Activated CD8-positive, alpha-beta memory T cell treated with anti-CD3 and anti-CD28 coated beads for 1 hour (primary cell): ENCODE results near the gene TIA1.
A peak's percentile ranks its signal among the peaks of the same experiment; 100 is the strongest.
"Not testable (repeated sequence)": the region's sequence is repeated elsewhere in the genome, so short reads cannot be mapped to it uniquely, and the experiment has no call there.

Experiments used
- DNase-seq, 2 donors: peaks; one replicate each; pipeline ENCODE4 v3.0.0-alpha.2; 2020; ENCODE audit warnings: low read depth in 1 of 2; ENCODE audit errors: extremely low read depth in 1 of 2

TIA1 gene

GRCh38 chr2:70223305-70223704, 25.1 kb downstream of the TIA1 start:
- DNase-seq = not testable (repeated sequence)

DNA sequence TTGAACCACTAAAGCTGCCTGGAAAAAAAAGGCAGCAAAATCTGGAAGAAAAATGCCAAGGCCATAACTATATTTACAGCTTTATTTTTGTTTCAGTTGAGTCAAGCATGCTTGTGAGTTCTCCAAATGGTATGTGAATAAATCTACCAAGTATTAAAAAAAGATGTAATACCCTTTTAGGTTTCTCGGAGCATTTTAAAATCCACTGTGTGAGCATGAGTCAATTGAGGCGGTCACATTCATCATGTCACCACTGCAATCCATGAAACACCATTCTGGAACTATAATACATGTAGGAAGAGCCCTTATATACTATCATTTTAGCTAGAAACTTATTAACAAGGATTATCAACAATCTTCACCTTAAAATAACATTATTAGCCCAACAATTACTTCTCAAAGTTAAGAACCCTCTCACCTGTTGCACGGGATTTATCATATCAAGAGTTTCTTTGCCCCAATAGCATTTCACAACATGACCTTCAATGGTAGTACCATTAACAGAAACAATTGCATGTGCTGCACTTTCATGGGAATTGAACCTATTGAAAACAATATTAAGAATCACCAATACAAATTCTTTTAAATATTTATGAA, 33.4 kb downstream of the TIA1 start:
- DNase-seq = no peak

- no peak for DNase-seq
Measured at GRCh38 chr2:70214365-70214764, 34.1 kb downstream of the TIA1 start.

DNA sequence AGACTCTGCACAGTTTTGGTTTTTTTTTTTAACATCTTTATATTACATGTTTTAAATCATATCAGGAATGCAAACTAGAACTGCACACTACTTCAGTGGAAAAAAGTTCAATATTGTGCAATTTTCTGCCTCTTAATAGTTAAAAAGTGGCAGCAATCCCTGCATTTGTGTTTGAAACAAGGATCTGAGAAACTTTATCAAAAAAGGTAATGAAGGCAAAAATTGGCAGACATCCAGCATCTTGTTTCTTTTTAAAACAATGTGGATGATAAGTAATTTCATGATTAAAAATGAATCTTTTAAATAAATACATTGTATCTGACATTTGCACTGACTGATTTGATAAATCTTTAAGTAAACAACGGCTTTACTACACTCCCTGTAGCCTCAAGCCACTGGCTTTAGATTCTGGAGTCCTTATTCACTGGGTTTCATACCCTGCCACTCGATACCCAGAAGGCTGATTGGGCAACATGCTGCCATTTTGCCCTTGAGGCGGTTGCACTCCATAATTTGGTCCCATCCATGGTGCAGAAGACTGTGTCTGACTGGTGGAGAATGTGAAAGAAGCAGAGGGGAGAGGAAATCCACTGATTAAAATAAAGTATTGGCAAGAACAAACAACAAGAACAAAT, 36.0 kb downstream of the TIA1 start:
- no peak for DNase-seq

GRCh38 chr2:70211595-70211994, 36.8 kb downstream of the TIA1 start:
- DNase-seq = no peak

- no peak for DNase-seq
Measured at GRCh38 chr2:70204452-70204851, 44.0 kb downstream of the TIA1 start.

DNA sequence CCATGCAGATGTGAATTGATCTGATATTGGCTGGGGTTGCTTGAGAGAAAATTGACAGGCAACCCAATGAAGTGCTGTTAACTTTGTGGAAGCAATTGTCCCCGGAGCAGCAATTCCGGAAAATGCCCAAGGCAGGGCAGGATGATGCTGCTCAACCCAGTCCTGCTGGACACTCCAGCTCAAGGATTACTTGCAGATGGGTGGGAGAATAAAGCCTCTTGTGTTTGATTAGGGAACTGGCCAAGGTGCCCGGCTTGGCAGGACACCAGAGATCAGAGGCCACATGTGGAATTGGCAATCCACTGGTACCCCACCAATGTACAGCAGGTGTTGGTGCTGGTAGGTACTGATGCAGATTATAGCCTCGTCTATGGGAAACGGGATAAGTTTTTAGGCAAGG, 45.3 kb downstream of the TIA1 start:
- DNase-seq = no peak

DNA sequence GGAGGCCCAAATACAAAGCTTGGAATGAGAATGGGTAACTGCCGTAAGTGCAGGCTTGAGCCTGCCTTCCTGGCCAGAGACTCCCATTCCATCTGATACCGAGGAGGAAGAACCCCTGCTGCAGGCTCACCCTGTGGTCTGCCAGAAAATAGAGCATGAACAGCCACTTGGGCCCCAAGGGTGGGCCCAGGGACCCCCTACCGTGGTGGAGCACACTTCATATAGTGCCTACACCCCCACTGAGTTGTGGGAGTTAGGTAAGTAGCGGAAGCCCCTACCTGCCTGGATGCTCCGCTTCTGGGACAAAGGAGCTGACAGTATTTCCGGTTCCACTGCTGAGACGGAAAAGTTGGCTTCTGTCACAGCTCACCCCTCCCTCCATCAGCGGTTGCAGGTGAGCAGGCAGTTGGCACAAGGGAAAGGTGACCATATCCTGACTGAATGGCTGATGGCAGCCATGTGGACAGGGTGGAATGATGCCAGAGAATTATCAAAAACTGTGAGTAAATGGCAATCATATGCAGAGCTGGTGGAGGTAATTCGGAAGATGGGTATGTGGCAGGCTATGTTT, 46.1 kb downstream of the TIA1 start:
- no peak for DNase-seq

DNA sequence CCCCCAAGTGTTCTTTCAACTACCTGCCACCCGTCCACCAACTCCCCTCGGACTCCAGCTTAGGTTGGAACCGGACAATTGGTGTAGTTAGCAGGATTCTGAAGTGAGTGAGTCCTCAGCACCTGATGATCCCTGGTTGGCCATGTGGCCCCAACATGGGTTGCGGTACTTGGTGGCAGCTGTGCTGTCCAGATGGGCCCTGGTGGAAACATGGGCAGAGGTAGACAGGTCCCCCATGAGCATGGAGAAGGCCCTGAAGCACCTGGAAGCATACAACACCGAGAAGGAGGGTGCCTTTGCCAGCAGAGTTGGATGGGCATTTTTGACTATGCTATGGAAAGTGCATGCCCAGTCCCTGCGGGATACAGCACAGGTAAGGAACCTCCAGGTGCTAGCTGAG, 46.6 kb downstream of the TIA1 start:
- no peak for DNase-seq

GRCh38 chr2:70201225-70201768, 47.1 kb downstream of the TIA1 start:
- no peak for DNase-seq

- no peak for DNase-seq
Measured at GRCh38 chr2:70199320-70199864, 49.0 kb downstream of the TIA1 start.

DNA sequence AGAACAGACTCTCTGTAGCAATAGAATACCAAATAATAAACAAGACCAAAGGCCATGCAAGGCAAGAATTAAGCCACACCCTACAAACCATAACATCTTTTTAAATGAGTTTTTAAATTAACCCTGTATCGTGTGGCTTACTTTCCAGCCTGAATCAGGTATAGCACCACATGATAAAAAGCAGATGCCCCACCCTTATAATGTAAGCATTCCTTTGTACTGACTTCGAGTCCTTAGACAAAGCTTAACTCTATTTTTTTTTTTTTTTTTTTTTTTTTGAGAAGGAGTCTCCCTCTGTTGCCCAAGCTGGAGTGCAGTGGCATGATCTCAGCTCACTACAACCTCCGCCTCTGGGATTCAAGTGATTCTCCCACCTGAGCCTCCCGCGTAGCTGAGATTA, 55.9 kb downstream of the TIA1 start:
- no peak for DNase-seq

GRCh38 chr2:70191244-70191735, 57.1 kb downstream of the TIA1 start:
- no peak for DNase-seq

DNA sequence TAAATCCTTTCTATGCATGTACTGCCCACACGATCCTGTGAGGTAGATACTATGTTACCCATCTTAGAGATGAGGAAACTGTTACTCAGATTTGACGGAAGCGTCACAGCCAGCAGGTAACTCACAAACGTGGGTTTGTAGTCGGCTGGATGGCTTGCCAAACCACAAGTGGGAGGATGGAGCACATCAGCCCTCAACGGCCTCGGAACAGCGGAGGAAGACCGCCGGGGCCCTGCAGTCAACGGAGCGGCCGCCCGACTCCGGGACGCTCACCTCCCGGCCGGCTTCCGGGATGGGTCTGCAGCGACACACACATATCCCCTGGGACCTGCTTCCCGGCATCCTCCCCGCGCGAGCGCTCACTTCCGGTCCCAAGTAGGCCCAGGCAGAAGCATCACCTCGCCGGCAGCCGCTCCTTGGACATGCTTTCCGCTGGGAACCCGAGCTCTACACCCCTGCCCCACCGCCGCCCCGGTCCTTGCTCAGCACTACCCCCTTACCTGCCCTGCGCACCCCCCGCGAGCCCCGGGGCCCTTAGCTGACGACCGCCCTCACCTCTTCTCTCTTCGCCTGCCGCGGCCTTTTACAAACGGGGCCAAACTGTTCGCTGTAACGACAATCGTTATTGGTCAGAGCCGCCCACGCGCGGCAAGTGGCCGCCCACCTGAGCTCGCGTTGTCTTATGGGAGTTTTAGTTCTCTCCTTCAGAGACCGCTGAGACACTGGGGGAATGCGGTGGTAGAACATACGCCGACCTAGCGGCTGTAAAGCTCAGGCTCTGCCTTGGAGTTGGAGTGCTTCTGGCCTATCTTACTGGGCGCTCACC, 57.8 kb downstream of the TIA1 start, which contains the start of gene C2orf42:
Gene C2orf42 (minus strand): TSS at position 602 of the 826 bp plus-strand sequence. CDS start 9,034 bp downstream, outside the sequence.
- peak; percentile 91 to 93 for DNase-seq

DNA sequence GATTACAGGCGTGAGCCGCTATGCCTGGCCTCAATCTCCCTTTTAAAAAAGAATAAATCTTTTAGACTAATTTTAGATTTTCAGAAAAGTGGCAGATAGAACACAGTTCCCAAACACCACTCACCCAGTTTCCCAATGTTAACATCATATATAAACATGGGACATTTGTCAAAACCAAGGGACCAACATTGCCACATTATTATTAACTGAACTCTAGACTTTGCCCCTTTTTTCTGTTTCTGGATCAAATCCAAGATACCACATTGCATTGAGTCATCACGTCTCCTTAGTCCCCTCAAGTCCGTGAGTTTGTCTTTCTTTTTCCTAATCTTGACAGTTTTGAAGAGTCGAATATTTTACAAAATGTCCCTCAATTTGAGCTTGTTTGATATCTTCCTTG, 60.0 kb downstream of the TIA1 start:
- DNase-seq = no peak

DNA sequence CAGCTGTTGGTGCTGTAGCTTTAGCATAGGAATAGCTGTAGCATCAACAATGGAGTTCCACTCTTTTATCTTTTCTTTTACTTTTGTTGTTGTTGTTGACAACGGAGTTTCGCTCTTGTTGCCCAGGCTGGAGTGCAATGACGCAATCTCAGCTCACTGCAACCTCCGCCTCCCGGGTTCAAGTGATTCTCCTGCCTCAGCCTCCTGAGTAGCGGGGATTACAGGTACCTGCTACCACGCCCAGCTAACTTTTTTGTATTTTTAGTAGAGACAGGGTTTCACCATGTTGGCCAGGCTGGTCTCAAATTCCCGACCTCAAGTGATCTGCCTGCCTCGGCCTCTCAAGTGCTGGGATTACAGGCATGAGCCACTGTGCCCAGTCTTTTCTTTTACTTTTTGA, 61.3 kb downstream of the TIA1 start:
- DNase-seq = not testable (repeated sequence)

DNA sequence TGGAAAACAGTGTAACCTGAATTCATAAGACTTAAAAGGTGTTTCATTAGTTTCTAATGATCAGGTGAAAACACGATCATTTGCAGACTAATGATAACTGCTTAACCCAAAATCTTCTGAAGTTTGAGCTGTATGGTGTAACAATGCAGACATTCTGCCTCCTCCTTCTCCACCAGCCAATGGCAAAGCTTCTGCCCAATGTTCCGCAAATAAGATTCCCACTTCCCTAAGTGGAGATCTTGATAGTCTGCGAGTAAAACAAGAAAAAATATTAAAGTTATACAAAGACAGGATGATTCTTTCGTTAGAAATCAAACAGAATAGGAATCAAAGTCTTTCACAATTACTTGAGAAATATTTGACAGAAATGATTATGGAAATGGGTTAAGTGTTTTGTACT, 65.7 kb downstream of the TIA1 start:
- no peak for DNase-seq

DNA sequence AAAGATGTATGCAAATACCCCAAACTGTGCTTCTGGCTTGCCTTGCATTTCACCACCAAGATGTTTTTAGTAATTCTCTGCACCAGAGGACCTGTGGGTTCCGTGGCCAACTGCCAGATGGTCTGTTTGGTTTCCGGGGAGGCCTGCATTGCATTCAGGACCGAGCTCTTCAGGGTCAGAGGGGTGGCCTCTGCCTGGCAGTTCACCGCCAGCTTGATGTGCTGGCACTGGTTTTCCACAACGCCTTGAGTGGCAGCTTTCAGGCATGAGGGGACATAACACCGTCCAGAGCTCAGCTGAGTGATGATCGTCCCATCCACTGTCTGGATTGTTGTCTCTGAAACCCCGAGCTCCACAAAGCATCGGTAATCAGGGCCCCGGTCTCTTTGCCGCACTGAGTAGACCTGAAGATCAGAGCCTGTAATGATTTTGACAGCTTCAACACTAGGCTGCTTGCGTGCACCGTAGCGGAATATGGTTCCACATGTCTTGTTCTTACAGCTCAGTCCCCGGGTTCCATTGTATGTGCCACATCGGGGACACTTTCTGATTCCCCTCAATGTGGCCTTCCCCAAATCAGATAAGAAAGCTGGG, 67.0 kb downstream of the TIA1 start:
- no peak for DNase-seq

DNA sequence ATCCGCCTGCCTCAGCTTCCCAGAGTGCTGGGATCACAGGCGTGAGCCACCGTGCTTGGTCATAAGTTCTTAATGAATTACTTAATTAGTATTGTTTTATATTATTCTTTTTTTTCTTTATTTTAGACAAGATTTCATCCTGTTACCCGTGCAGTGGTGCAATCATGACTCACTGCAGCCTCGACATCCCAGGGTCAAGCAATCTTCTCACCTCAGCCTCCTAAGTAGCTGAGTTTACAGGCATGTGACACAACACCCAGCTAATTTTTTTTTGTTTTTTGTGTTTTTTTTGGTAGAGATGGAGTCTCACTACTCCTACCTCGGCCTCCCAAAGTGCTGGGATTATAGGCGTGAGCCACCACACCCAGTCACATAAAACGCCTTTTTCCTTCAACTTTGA, 74.9 kb downstream of the TIA1 start:
- DNase-seq = no peak

- DNase-seq = not testable (repeated sequence)
Measured at GRCh38 chr2:70169654-70170245, 78.7 kb downstream of the TIA1 start.
